Uterus (tissue), 2 donors: ENCODE data around the gene CADPS2.

Experiments used
- CTCF ChIP-seq, 4 experiments: fragments of 200-600 bp in 2 of 4; fragments of 450-650 bp in 2 of 4; sonication (generic) in 2 of 4; IDR thresholded peaks; one replicate each; pipeline ENCODE4 v1.5.1; 2016 to 2019; ENCODE audit warnings: antibody characterized with exemption in 4 of 4, mild to moderate bottlenecking in 2 of 4, moderate library complexity in 1 of 4
- POLR2A ChIP-seq, 2 donors: fragments of 450-650 bp; IDR thresholded peaks; one replicate each; pipeline ENCODE4 v1.6.1; 2016; ENCODE audit warnings: antibody characterized with exemption in 2 of 2, mild to moderate bottlenecking in 1 of 2, moderate library complexity in 1 of 2

GRCh38 chr7:122653685-122654084 is 232.6 kb downstream of the CADPS2 start:
- TF ChIP-seq CTCF (IDR thresholded peaks at IDR 0.05): no peak
- no peak for TF ChIP-seq POLR2A (IDR thresholded peaks at IDR 0.05)
